Fibroblast of villous mesenchyme (primary cell): Measurements from ENCODE around the gene DAB1. TPM values are rescaled to one million over a fixed set of nuclear protein-coding genes. Genes with fewer than 3 reads are reported as not detected.

ENCODE experiments used
- DNase-seq: peaks from one replicate; pipeline ENCODE4 v3.0.0-alpha.2; 2010; ENCODE audit warnings: low read depth
- H3K4me3 ChIP-seq: 2 replicates; pipeline ENCODE4 v1.5.1; 2011; ENCODE audit warnings: low read depth, mild to moderate bottlenecking, low read length
- CTCF ChIP-seq: IDR thresholded peaks from 2 replicates; pipeline ENCODE4 v1.5.1; 2012; ENCODE audit warnings: low read depth, mild to moderate bottlenecking, low read length; ENCODE audit not compliant: insufficient read depth
- total RNA-seq: library from RNA; depleted of rRNA; stranded (reverse); fragments of >200 nt; gene quantifications from 2 replicates; pipeline ENCODE4 v1.2.3, GENCODE V29; 2012

Gene DAB1
- total RNA-seq, 1 donor: not detected

DNA sequence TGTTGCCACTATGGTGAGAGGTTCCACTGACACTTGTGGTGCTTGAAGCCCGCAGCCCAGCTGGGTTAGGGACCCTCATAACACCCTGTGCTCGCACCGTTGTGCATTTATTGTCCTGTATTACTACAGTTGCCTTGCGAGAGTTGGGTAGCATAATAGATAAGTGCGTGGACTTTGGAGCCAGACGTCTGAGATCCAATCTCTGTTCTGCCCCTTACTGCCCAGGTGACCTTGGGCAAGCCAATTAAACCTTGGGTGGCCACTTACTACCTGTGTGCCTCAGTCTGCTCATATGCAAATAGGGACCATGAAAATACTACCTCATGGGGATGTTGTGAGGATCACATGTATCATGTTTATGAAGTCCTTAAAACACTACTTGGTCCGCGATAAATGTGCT is 471.4 kb downstream of the DAB1 start:
- no peak for DNase-seq
- H3K4me3 ChIP-seq: no peak overlapping the region
- no peak for TF ChIP-seq CTCF

DNA sequence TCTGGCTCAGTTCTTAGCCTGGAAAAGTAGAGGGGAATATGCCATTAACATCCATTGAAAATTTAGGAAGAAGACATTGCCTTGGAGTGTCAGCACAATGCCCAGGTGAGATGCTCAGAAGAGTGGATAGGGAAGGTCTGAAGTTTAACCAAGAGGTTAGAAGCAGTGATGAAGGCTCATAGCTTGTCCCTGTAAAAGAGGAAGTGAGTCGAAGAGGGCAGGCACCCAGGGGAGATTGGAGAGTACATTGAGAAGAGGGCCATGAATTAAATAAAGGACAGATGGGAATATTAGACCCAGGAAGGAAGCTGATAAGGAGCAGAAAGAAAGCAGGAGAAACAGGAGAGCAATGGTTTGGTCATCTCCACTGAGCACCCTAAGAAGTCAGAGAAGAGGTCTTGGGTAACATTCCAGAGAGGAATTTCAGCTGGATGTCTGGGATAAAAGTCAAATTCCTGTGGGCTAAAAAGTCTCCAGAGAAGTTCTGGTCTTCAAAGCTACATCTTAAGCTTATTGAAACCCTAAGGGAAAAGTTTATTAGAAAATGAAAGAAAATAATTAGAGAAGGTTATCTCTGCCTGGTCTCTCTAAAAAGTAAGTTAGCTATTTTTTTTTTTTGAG is 475.3 kb downstream of the DAB1 start:
- no peak for DNase-seq
- no peak for TF ChIP-seq CTCF
- no peak overlapping the region for H3K4me3 ChIP-seq
